CD14-positive monocyte (primary cell): Measurements from ENCODE around the gene CDH13. TPM values are rescaled to one million over a fixed set of nuclear protein-coding genes. Genes with fewer than 3 reads are reported as not detected.

Source experiments
- DNase-seq, 3 donors: peaks; one replicate each; pipeline ENCODE4 v3.0.0-alpha.2; 2011 to 2022
- H2AFZ ChIP-seq: 2 replicates; pipeline ENCODE4 v1.6.0; 2012; ENCODE audit warnings: mild to moderate bottlenecking, low read depth, low read length, inconsistent platforms; ENCODE audit not compliant: insufficient read depth, poor library complexity, severe bottlenecking
- H3K27ac ChIP-seq, 2 donors: 1 replicate in 1 of 2; 2 replicates in 1 of 2; pipeline ENCODE4 v1.5.1; 2012 to 2013; ENCODE audit warnings: low read length in 2 of 2, control low read depth in 1 of 2, inconsistent platforms in 1 of 2, low read depth in 1 of 2, mild to moderate bottlenecking in 1 of 2
- H3K27me3 ChIP-seq, 2 donors: one replicate each; pipeline versions ENCODE4 v1.6.0 to v1.6.1; 2011 to 2013; ENCODE audit warnings: low read length in 2 of 2; ENCODE audit not compliant: control insufficient read depth in 2 of 2, insufficient read depth in 2 of 2
- H3K36me3 ChIP-seq, 2 donors: replicated peaks in 1 of 2; 1 replicate in 1 of 2; 2 replicates in 1 of 2; pipeline versions ENCODE4 v1.5.1 to v1.6.1; 2012 to 2013; ENCODE audit warnings: low read length in 2 of 2, control low read depth in 1 of 2, inconsistent platforms in 1 of 2, mild to moderate bottlenecking in 1 of 2; ENCODE audit not compliant: insufficient read depth in 2 of 2, control insufficient read depth in 1 of 2
- H3K4me1 ChIP-seq, 2 donors: 1 replicate in 1 of 2; 2 replicates in 1 of 2; pipeline versions ENCODE4 v1.5.1 to v1.6.1; 2012 to 2013; ENCODE audit warnings: low read length in 2 of 2, control low read depth in 1 of 2, inconsistent platforms in 1 of 2, mild to moderate bottlenecking in 1 of 2, moderate library complexity in 1 of 2; ENCODE audit not compliant: insufficient read depth in 2 of 2, control insufficient read depth in 1 of 2
- H3K4me2 ChIP-seq: replicated peaks from 2 replicates; pipeline ENCODE3; 2012; ENCODE audit warnings: low read length, moderate library complexity, mild to moderate bottlenecking; ENCODE audit not compliant: poor library complexity, severe bottlenecking; ENCODE audit errors: extremely low read depth
- H3K4me3 ChIP-seq, 3 experiments: fragments of 200-600 bp in 1 of 3; sonication (generic) in 1 of 3; replicated peaks in 1 of 3; 1 replicate in 2 of 3; 2 replicates in 1 of 3; pipeline ENCODE4 v1.5.1; 2011 to 2013; ENCODE audit warnings: low read length in 3 of 3, mild to moderate bottlenecking in 3 of 3, control low read depth in 2 of 3, low read depth in 2 of 3, inconsistent platforms in 1 of 3, moderate library complexity in 1 of 3
- H3K79me2 ChIP-seq: 2 replicates; pipeline ENCODE4 v1.6.0; 2012; ENCODE audit warnings: mild to moderate bottlenecking, control low read depth, inconsistent platforms, low read length, moderate library complexity; ENCODE audit not compliant: insufficient read depth
- H3K9ac ChIP-seq: 2 replicates; pipeline ENCODE4 v1.6.0; 2017; ENCODE audit warnings: low read length, mild to moderate bottlenecking; ENCODE audit not compliant: insufficient read depth, poor library complexity, severe bottlenecking
- H3K9me3 ChIP-seq, 2 donors: replicated peaks in 1 of 2; 1 replicate in 1 of 2; 2 replicates in 1 of 2; pipeline versions ENCODE4 v1.5.1 to v1.6.1; 2012 to 2013; ENCODE audit warnings: low read length in 2 of 2, control low read depth in 1 of 2; ENCODE audit not compliant: control insufficient read depth in 1 of 2, insufficient read depth in 1 of 2
- H4K20me1 ChIP-seq: 2 replicates; pipeline ENCODE4 v1.6.0; 2012; ENCODE audit warnings: mild to moderate bottlenecking, low read length, control low read depth, moderate library complexity; ENCODE audit not compliant: insufficient read depth
- H3K27ac Mint-ChIP-seq, 7 donors: one replicate each; pipeline ENCODE4 v1.8.0; 2020; ENCODE audit warnings: mild to moderate bottlenecking in 7 of 7, mixed read lengths in 7 of 7, moderate library complexity in 6 of 7, inconsistent platforms in 2 of 7
- H3K27me3 Mint-ChIP-seq, 3 donors: one replicate each; pipeline ENCODE4 v1.8.0; 2021 to 2022; ENCODE audit warnings: low read depth in 3 of 3, mild to moderate bottlenecking in 3 of 3, mixed read lengths in 3 of 3, moderate library complexity in 3 of 3, inconsistent platforms in 1 of 3
- H3K36me3 Mint-ChIP-seq, 2 donors: one replicate each; pipeline ENCODE4 v1.8.0; 2020; ENCODE audit warnings: mixed read lengths in 2 of 2, inconsistent platforms in 1 of 2, mild to moderate bottlenecking in 1 of 2
- H3K4me1 Mint-ChIP-seq: one replicate; pipeline ENCODE4 v1.8.0; 2020; ENCODE audit warnings: mild to moderate bottlenecking, mixed read lengths
- H3K4me3 Mint-ChIP-seq, 2 donors: one replicate each; pipeline ENCODE4 v1.8.0; 2020; ENCODE audit warnings: mild to moderate bottlenecking in 2 of 2, mixed read lengths in 2 of 2, moderate library complexity in 1 of 2
- H3K9me3 Mint-ChIP-seq, 7 donors: one replicate each; pipeline ENCODE4 v1.8.0; 2020 to 2022; ENCODE audit warnings: mixed read lengths in 7 of 7, mild to moderate bottlenecking in 6 of 7, moderate library complexity in 6 of 7, inconsistent platforms in 2 of 7
- CTCF ChIP-seq: fragments of 200-600 bp; IDR thresholded peaks from one replicate; pipeline ENCODE4 v1.8.0; 2022; ENCODE audit warnings: antibody characterized with exemption, mild to moderate bottlenecking
- WGBS: methylation state at CpG from one replicate; pipeline ENCODE4 v1.1.5; 2013; ENCODE audit warnings: missing lambda C conversion rate; ENCODE audit not compliant: insufficient coverage; 5-methylcytosine and 5-hydroxymethylcytosine counted together
- intact Hi-C, 2 donors: fragments of 100-400 bp; cut with micrococcal nuclease; formaldehyde crosslinking; loops; one replicate each; pipeline versions ENCODE4 v1.15.0 to v1.15.1; 2023
- polyA plus RNA-seq, 3 donors: library from polyadenylated mRNA; depleted of rRNA in 1 of 3; unstranded in 2 of 3; stranded (reverse) in 1 of 3; fragments of 300-500 nt in 2 of 3; fragments of >200 nt in 1 of 3; fragmentation: Illumina TruSeq in 2 of 3; gene quantifications; 1 replicate in 2 of 3; 2 replicates in 1 of 3; pipeline ENCODE4 v1.2.3, GENCODE V29; 2012 to 2021

CDH13 gene
- polyA plus RNA-seq, 3 donors, result 0.13 to 0.19 TPM; not detected in 1

- H3K9ac ChIP-seq, result no peak overlapping the region
- Mint-ChIP-seq H3K9me3 (peaks cover 0 to 12% (median 0%) of the 10 kb centered on the region in 7 donors), H3K27me3 (peaks cover 2 to 4% (median 4%) of the 10 kb centered on the region in 3 donors), H3K36me3 (no peaks in the 10 kb centered on the region), H3K27ac (no peak overlapping the region), H3K4me3 (no peak overlapping the region), H3K4me1 (no peaks in the 10 kb centered on the region)
- TF ChIP-seq CTCF, result no peak
- no peaks in the 10 kb centered on the region for H4K20me1 ChIP-seq
- no peaks in the 10 kb centered on the region for H3K9me3 ChIP-seq
- H3K36me3 ChIP-seq, result no peaks in the 10 kb centered on the region
- no peaks in the 10 kb centered on the region for H3K4me1 ChIP-seq
- H2AFZ ChIP-seq, result no peak overlapping the region
- H3K79me2 ChIP-seq, result no peaks in the 10 kb centered on the region
- 24% methylated on average over 4 of the region's 5 CpGs for WGBS
- H3K27ac ChIP-seq, result no peak overlapping the region
- DNase-seq, result no peak
- no peaks in the 10 kb centered on the region for H3K27me3 ChIP-seq
- no peak overlapping the region for H3K4me2 ChIP-seq
- no peak overlapping the region for H3K4me3 ChIP-seq
- intact Hi-C loops, result no loop called here
These were observed 22.9 kb upstream of the CDH13 start for GRCh38 chr16:82603784-82604411.

GRCh38 chr16:82605076-82605475, 21.7 kb upstream of the CDH13 start:
- 90% methylated on average over 2 of the region's 8 CpGs for WGBS
- DNase-seq, result no peak
- H3K27ac Mint-ChIP-seq, result no peak overlapping the region
- H3K4me3 Mint-ChIP-seq, result no peak overlapping the region
- Histone ChIP-seq H3K9ac (no peak overlapping the region), H4K20me1 (no peaks in the 10 kb centered on the region), H3K27me3 (no peaks in the 10 kb centered on the region), H3K9me3 (no peaks in the 10 kb centered on the region), H3K79me2 (no peaks in the 10 kb centered on the region), H3K27ac (no peak overlapping the region), H3K4me3 (no peak overlapping the region), H2AFZ (no peak overlapping the region), H3K4me2 (no peak overlapping the region), H3K36me3 (no peaks in the 10 kb centered on the region), H3K4me1 (no peaks in the 10 kb centered on the region)
- H3K36me3 Mint-ChIP-seq, result no peaks in the 10 kb centered on the region
- no peak for TF ChIP-seq CTCF
- peaks cover 0 to 12% (median 0%) of the 10 kb centered on the region in 7 donors for H3K9me3 Mint-ChIP-seq
- peaks cover 2 to 4% (median 4%) of the 10 kb centered on the region in 3 donors for H3K27me3 Mint-ChIP-seq
- intact Hi-C loops, result no loop called here
- no peaks in the 10 kb centered on the region for H3K4me1 Mint-ChIP-seq
